ENCODE data around the gene GDNF.

DNA sequence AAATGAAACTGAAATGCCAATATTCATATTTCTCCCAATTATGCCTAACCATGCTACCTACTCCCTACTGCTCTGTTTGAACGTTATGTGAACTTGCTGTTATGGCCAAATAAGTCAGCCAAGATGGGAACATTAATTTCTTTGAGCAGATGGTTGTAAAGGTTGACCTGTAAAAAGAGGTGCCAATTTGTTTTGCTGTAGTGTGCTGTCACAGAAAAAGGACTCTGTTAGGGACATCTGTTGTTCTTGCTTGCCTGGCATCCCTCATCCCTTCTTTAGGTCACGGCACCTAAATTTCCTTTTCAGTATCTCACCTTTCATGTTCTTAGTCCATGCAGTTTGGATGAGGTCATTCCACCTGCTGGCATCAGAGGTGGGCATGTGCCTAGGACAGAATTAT lies 35.4 kb downstream of the GDNF start:
- TF ChIP-seq, protein P1, sequence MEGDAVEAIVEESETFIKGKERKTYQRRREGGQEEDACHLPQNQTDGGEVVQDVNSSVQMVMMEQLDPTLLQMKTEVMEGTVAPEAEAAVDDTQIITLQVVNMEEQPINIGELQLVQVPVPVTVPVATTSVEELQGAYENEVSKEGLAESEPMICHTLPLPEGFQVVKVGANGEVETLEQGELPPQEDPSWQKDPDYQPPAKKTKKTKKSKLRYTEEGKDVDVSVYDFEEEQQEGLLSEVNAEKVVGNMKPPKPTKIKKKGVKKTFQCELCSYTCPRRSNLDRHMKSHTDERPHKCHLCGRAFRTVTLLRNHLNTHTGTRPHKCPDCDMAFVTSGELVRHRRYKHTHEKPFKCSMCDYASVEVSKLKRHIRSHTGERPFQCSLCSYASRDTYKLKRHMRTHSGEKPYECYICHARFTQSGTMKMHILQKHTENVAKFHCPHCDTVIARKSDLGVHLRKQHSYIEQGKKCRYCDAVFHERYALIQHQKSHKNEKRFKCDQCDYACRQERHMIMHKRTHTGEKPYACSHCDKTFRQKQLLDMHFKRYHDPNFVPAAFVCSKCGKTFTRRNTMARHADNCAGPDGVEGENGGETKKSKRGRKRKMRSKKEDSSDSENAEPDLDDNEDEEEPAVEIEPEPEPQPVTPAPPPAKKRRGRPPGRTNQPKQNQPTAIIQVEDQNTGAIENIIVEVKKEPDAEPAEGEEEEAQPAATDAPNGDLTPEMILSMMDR (IDR thresholded peaks at IDR 0.05; ENCODE audit: low read length) = no peak
- TF ChIP-seq EZH2 (IDR thresholded peaks at IDR 0.05; ENCODE audit: borderline replicate concordance, low read length) = no peak
